GM21619 (cell line): Measurements from ENCODE around the gene MED1.
A peak's percentile ranks its signal among the peaks of the same experiment; 100 is the strongest.
"Not testable (repeated sequence)": the region's sequence is repeated elsewhere in the genome, so short reads cannot be mapped to it uniquely, and the experiment has no call there.

ENCODE experiments used
- ATAC-seq: cut with Tn5 transposase; IDR thresholded peaks from one replicate; pipeline ENCODE4 v1.9.1; 2021; ENCODE audit not compliant: unreplicated experiment

MED1 gene

GRCh38 chr17:39429600-39429999, 21.5 kb downstream of the MED1 start:
- ATAC-seq, result no peak

- ATAC-seq, result no peak
These were observed 34.9 kb downstream of the MED1 start for GRCh38 chr17:39416141-39416540.

DNA sequence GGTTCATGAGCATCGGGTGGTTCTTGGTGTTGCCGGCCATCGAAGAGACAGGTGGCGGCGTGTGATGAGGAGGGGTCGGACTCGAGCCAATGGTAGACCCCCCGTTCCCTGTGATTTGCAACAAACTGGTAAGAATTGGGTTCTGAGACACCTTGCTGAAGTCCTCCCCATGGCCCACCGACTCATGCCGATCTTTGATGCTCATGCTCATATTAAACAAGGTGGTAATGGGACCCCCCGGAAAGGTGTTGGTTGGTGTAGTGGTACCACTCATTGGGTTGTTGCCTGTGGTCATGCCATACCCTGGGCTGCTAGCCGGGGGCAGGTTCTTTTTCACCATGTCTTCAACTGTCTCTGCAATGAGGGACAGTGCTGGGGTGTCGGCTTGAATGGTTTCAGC, 40.8 kb downstream of the MED1 start:
- no peak for ATAC-seq

DNA sequence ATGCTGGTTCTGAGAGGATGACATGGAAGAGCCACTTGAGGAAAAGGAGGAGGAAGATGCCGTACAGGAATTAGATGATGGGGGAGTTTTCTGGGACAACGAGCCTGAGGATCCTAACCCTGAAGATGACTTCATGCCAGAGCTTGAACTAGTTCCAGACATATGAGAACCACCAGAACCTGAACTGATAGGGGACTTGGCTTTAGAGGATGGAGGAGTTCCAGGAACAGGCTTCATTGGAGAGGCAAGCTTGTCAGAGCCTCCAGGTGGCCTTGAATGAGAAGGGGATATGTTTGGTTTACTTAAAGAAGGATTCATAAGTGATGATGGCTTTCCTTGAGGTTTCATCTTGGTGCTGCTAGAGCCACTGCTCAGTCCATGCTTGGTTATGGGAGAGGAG, 42.7 kb downstream of the MED1 start:
- no peak for ATAC-seq

- no peak for ATAC-seq
These were observed 44.1 kb downstream of the MED1 start for GRCh38 chr17:39406951-39407350.

DNA sequence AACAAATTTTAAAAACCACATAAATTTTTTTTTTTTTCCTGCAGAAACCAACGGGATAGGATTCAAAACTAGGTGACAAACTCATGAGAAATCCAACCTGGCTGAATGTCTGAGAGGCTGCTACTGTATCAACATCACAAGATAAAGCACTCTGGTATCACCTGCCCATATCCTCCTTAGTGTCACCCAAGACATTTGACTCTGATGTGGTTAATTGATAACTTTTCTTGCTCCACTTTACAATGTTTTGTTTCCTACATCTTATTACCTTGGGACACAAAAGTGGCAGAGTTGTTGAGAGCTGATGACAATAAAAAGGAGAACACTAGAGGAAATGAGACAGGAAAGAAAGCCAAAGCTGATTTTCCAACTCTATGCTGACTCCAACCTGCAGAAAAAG, 45.6 kb downstream of the MED1 start:
- no peak for ATAC-seq

DNA sequence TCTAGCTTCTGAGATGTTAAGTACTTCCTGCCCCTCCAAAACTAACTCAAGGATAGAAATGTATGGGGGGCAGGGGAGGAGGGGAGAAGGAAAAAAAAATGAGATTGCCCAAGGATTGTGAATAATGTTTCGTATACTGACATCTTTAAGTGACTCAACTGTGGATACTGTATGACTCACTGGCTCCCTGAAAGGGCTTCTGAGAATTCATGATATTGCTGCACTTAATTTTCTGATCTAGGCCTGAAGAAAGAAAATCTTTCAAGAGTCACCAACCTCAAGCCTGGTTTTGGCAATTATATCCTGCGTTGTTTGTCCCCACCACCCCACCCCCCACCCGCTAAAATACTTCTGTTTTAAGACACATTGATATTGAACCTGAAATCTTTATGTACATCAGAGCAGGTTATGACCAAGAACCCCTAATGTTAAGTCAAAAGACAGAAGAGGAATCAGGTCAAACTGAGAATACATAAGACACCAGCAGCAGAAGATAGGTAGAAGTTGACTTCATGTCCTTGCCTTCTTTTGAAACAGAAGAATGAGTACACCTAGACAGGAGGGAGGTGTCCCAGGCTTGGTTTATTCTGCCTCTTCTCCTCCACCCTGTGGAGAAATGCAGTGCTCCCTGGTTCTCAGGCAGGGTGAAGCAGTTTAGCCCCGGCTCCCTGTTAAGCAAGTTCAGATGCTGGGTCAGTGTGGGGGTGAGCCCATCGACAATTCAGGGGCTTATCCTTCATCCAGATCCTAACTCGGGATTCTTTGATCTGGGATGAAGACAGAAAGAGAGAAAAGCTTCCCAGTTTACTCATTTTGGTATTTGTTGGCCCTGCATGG, 46.3 kb downstream of the MED1 start:
- no peak for ATAC-seq

GRCh38 chr17:39402890-39403605, 48.0 kb downstream of the MED1 start:
- no peak for ATAC-seq

- peak; percentile 60 for ATAC-seq
These were observed 48.7 kb downstream of the MED1 start for GRCh38 chr17:39402244-39402889.

- peak; percentile 59 for ATAC-seq
These were observed 49.4 kb downstream of the MED1 start, which contains the start of gene FBXL20 for GRCh38 chr17:39401412-39402243. Gene FBXL20, minus strand, starts transcription at chr17:39401626. Its CDS starts 224 bp downstream, at chr17:39401402.

GRCh38 chr17:39400547-39401411, 50.3 kb downstream of the MED1 start:
- ATAC-seq, result no peak

DNA sequence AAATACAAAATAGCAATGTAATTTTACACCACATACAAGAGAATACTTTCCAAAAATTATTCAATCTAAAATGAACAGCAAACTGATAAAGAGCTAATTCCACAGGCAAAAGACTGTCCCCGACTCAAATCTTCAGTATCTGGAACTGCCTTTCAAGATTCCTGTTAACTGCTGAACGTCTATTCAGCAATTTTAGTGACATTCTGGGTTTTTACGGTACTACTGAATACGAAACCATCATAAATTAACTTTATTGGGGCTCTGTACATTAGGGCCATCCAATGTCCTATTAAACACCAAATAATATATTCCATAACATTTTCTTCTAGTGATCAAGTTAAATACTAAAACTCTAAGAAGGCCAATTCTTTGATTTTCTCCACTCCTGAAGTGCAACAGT, 51.3 kb downstream of the MED1 start:
- ATAC-seq, result no peak

- ATAC-seq, result no peak
These were observed 57.3 kb downstream of the MED1 start for GRCh38 chr17:39393736-39394135.

GRCh38 chr17:39391448-39391847, 59.6 kb downstream of the MED1 start:
- no peak for ATAC-seq

DNA sequence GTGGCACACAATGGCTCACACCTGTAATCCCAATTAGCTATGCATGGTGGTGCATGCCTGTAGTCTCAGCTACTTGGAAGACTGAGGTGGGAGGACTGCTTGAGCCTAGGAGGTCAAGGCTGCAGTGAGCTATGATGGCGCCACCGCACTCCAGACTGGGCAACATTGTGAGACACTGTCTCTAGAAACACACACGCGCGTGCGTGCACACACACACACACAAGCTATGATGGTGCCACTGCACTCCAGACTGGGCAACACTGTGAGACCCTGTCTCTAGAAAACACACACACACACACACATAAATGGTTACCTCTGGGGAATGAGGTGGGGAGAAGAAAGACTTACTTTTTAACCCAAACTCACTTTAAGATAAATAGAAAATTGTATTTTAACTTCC, 66.0 kb downstream of the MED1 start:
- no peak for ATAC-seq

DNA sequence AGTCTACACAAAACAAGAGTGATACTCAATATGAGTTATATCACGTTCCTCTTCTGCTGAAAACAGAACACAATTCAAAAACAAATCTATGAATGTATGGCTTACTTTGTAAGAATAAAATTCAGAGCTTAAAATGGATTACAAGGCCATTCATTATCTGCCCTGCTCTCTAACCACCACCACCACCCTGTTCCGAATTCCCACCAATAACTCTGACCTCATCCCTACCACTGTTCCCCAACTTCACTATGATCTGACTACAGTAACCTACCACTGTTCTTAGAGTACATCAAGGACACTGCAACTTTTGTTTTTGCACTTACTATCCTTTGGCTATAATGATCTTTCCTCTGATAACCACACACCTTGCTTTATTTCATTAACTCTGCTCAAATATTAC, 70.9 kb downstream of the MED1 start:
- ATAC-seq, result no peak

DNA sequence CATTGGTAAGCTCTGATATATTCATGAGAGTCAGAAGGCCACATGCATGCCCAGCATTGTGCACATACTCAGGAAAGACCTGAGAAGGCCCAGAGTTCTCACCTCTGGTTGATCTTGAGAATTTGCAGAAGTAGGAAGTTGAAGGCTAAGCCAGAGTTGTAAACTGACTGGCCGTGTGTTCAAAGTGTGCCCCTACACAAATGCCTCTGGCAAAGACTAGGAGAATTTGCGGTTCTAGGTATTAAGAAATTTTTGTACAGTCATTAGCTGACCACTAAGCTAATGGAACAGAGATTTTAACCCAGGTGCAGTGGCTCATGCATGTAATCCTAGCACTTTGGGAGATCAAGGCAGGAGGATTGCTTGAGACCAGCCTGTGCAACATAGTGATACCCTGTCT, 74.6 kb downstream of the MED1 start:
- no peak for ATAC-seq

DNA sequence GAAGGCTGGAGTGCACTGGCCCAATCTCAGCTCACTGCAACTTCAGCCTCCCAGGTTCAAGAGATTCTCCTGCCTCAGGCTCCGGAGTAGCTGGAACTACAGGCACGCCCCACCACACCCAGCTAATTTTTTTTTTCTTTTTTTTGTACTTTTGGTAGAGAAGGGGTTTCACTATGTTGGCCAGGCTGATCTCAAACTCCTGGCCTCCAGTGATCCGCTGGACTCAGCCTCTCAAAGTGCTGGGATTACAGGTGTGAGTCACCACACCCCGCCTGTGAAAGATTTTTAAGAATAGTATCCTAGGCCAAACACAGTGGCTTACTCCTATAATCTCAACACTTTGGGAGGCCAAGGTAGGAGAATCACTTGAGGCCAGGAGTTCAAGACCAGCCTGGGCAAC, 83.3 kb downstream of the MED1 start:
- not testable (repeated sequence) for ATAC-seq

DNA sequence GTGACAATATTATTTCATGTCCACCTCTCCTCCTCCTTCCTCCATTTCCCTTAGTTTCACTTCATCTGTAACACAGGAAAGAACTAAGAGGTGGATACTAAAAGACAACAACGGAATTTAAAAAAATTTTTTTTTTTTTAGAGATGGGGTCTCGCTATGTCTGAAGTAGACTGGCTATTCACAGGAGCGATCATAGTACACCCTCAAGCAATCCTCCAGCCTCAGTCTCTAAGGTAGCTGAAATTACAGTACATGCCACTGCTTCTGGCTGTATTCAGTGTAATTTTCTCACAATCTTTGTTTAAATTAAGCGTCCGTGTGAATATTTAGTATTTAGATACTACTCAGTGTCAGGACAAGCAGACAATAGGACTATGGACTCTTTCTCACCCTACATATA, 85.2 kb downstream of the MED1 start:
- ATAC-seq, result no peak

DNA sequence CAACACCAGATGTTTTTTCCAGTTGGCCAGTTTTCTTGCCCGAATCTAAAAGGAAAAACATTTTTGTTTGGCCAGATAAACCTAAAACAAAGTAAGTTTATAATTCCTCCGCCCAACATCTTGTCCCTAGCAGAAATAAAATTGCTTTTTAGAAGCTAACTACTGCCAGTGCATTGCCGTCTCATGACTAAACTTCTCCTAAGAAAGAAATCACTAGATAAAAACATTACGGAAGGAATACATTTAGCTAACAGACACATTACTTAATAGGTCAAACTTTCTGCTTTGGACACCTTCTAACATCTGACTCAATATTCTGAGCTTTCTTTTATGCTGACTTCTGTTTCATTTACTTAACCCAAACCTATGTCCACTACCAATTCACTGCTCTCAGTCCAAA, 85.8 kb downstream of the MED1 start:
- ATAC-seq, result no peak
